Fibroblast of skin of back (primary cell): ENCODE results near the gene CAB39L.

Source experiments
- DNase-seq: peaks from one replicate; pipeline ENCODE4 v3.0.0-alpha.2; 2013

CAB39L gene

DNA sequence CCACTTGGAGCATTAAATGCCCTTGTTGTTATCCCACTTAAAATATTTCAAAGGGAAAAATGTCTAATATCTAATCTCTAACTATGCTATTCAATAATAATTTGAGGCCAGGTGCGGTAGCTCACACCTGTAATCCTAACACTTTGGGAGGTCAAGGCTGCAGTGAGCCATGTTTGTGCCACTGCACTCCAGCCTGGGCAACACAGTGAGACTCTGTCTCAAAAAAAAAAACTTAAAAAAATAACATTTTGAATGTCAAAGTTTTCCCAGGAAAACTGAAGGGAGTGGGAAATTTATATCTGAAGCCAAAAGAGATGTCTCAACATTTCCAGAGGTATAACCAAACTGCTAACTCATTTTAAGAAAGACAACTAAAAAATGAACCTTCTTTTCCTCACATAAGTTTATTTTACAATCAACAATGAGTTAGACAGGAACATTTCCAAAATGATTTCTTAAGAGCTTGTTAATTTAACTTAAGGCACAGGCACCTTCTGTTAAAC, 47.9 kb downstream of the CAB39L start:
- no peak for DNase-seq

DNA sequence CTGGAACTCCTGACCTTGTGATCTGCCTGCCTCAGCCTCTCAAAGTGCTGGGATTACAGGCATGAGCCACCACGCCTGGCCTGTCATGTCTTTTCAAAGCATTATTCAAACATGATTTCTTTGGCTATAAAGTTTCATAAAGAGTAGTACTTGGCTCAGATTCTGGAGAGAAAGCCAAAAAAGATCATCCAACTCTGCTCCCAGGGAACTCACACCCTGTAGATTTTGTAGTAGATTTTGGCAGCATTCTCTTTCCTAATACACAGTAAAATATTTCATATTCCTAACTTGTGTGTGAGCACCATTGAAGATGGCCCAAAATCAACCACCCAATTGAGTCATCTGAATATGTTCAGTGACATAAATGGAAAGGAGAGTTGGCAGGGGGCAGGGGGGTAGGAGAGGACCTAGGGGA, 48.4 kb downstream of the CAB39L start:
- DNase-seq = peak; percentile 56

DNA sequence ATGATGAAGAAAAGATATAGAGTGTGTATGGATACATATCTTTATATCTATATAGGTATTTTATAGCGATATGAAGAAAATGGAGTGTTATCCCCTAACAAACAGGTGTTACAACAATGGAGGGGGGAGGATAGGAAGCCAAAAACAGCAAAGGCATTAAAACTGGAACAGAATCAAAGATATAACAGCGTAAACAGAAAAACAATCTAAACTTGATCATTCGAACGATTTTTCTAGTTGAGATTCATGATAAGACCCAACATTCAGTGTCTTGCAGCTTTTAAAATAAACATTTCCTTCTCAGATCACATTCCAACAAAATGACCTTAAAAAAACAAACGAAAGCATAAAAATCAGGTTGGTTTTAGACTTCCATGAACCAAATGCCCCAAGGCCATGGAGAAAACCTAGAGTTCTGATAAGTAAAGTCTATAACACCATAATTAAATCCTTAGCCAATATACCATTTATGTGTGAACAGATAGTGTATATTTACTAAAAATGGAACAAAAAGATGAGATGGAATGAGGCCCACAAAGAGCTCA, 55.7 kb downstream of the CAB39L start:
- no peak for DNase-seq

DNA sequence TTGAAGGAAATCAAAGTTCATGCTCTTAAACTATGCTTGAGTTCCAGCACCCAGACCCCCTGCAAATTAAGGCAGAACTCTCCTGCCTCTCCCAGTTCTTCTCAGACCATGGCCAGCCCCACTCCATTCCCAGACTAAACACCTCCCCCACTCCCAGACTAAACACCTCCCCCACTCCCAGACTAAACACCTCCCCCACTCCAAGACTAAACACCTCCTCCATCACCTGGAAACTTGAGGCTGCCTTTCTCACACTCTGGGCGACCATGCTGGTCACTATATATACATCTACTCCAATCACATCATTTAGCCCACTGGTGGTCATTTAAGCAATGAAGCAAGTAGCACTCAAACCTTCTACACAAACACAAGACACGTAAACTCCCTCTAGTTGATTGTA, 57.2 kb downstream of the CAB39L start:
- DNase-seq = no peak

DNA sequence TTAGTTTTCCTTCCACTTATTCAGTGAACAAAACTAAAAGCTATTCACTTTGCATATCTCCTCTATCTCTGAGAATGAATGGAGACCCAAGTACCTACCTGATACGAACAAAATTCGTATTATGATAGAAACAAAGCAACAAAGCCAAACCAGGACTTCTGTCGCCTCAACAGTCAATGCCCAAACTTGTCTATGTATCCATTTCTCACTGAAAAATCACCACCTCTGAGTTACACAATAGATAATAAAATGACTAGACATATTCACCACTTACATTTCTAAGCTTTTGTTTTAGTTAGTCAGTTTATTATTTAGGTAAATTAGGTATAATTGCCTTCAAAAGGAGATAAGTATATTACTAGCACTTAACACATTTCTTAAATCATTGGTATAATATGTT, 67.7 kb downstream of the CAB39L start:
- no peak for DNase-seq

DNA sequence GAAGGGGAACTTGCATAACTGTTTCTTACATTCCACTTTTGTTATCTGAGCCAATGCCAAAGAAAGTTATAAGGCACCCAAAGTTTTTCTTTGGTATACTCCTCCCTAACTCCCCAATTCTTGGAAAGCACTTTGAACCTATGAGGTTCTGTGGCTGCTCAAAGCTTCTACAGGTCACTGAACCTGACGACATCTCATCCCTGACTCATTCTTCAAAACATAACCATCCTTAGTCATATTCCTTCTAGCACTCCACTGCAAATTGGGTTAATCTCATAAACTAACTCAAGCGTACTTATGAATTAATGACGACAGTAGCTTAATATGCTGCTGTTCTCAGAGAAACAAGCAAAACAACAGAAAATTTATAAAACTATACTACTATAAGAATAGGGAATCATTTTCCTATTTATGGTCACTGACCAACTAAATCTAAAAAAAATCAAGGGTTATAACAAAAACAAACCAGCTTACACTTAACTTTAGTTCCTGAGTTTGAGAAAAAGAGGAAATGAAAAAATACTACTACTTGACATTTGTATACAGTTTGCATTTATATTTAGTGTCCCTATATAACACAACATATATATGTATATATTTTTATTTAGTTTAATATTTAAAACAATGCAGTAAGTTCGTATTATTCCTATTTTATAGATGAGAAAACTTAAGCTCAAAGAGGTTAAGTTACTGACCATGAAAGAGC, 69.1 kb downstream of the CAB39L start:
- DNase-seq = peak; percentile 71

DNA sequence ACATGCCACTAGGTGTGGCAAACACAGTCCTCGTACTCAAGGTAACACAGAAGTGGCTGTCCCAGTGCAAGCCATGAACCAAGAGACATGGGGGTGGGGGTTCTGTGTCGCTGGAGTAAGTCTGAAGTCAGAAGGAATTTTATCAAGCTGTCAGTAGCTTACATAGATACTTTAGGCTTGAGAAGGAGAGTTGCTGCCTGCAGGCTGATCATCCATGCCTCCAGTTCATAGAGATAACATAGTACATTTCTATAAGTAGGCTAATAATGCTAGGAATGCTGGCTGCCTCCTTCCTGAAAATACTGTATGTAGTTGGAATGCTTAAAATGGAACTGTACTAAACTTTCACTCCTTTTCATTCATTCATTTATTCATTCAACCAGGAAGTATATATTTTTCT, 70.1 kb downstream of the CAB39L start:
- DNase-seq = peak; percentile 84

DNA sequence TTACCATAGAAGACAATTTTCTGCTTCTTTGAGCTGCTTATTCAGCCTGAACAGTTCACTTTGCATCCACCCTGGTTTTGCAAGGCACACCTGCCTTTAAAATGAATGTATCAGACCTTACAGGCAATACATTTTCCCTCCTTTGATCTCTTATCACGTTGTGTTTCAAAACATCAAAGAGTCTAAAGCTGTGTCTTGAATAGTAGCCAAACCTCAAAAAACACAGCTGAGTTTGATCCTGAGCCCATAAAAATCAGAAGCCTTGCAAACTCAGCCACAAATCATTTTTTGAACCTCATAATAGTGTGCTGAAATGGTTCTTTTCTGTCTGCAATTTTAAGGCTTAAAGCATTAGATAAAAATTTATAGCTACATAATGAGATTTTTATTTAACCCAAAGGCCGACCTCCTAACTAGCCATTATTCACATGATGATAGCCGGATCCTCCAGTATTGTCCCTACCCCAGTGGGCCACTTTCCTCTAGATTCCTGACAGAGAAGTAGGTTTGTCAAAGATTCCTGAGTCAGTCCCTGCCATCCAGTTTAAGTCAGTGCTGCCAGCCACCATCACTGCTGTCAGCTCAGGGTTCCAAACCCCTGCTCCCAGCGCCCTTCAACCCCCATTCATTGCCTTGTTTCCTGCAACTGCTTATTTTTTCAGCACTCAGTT, 71.8 kb downstream of the CAB39L start:
- DNase-seq = no peak

DNA sequence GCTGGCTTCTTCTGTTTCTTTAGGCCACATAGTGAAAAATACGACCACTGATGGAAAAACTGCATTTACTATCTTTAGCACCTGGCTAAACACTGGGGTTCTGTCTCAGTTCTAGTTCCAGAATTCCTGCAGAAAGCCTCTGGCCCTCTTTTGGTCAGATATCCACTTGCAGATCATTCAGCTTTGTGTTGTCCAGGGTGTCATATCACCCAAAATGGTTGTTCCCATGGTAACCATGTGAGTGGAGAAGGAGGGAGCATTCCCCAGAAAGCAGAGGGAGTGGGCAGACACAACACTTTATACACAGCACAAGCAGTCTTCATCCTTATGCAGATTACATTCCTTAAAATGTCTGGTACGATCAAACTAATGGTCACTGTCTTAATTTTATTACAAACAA, 73.5 kb downstream of the CAB39L start:
- DNase-seq = peak; percentile 27

DNA sequence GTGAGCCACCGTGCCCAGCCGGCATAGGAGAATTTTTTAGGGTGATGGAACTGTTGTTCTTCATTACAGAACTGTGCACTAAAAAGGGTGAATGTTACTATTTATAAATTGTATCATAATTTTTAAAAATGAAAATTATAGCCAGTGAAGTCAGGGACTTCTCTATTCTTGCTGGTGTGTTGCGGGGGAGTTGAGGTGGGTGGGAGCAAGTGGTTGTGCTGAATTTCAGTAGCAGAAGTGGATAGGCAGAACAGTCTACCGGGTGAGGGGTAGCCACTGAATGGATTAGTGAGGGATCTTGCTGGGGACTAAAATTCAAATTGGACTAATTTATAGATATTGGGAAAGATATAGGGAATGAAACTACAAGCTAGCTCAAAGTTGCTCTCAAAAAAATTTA, 74.0 kb downstream of the CAB39L start:
- DNase-seq = no peak

DNA sequence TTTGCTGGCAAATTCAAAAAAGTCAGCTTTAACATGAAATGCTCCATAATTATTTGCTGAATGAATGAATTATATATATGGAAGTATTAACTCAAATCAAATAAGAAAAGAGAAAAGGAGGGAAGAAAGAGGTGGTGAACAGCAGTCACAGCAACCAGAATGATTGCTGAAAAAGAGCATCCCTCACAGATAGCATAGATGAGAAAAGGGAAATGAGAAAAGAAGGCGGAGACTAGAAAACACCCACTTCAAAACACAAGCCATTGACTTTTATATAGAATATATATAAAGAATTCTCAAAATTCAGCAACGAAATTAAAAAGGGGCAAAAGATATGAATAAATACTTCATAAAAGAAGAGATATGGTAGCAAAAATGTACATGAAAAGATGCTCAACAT, 75.2 kb downstream of the CAB39L start:
- DNase-seq = no peak

DNA sequence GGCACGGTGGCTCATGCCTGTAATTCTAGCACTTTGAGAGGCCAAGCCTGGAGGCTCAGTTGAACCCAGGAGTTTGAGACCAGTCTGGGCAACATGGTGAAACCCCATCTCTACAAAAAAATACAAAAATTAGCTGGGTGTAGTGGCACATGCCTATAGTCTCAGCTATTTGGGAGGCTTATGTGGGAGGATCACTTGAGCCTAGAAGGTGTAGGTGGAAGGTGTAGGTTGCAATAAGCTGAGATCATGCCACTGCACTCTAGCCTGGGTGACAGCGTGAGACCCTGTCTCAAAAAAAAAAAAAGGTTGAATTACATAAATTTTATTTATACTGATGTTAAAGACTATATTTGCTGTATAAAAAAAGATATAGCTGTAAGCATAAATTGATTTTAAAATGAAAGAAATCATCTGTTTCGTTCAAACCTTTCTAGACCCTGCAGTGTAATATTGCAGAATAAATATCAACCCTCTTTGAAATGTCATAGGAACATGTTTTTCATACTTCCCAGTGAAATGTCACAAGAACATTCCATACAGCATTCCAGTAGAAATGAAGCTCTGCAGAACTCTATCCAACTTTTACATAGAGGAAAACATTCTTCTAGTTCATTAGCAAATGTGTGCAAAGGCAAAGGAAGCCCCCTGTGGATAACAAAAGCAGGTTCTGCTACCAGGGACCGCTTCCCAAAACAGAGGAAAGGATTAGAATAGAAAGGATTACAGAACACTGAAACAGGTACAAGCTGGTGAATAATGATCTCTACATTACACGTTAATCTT, 76.0 kb downstream of the CAB39L start:
- peak; percentile 72 for DNase-seq

DNA sequence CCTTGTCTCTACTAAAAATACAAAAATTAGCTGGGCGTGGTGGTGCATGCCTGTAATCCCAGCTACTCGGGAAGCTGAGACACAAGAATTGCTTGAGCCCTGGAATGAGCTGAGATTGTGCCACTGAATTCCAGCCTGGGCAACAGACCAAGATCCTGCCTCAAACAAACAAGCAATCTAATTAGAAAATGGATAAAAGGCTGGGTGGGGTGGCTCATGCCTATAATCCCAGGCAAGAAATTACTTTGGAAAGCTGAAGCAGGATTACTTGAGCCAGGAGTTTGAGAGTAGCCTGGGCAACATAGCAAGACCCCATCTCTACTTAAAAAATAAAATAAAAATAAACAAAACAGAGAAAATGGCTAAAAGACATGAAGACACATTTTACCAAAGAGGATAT, 77.0 kb downstream of the CAB39L start:
- peak; percentile 73 for DNase-seq

DNA sequence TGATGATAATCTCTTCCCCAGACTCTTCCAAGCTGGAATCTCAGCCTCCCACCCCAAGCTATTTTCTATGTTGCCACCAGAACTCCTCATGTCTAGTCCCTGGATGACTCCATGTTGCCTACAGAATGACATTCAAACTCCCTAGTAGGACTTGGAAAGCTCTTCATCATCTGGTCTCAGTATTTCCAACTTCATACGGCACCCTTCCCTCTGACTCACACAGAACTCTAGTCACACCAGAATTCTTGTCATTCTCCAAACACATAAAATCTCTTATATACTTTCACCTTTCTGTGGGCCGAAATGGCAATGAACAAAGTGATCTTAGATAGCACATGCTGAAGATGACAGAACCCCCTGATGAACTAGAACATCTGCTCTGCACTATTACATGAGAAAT, 86.2 kb downstream of the CAB39L start:
- DNase-seq = peak; percentile 85

DNA sequence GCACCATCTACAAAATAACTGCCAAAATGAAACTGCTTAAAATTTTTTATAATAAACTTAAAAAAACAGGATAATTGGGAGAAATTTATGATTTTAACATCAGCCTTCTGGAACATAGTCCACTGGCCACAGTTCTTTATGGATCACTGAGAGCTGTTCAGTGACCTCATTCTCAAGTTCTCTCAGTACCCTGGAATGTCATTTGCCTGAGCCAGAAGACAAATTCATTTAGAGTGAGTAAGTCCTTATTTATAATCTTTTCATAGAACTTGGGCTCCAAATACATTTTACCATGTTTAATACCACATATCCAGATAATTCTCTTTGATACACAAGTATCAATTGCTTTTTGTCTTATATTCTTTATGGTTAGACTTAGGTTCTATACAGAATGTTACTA, 87.6 kb downstream of the CAB39L start:
- DNase-seq = peak; percentile 96

DNA sequence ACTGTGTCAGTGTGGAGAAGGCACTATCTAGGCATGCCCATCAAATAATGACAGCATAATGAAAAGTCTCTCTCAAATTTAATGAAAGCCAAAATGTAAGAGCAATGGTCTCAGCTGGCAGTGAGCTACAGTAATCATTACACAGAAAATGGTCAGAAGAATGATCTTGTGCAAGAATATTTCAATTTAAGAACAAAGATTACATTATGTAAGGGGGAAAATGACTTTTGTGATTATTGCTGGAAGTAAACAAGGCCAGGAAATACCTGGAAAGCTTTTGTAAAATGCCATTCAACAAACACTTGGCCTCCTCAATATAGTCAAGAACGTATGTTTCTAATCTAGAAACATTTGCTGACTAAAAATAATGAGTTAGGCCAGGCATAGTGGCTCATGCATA, 89.1 kb downstream of the CAB39L start:
- DNase-seq = no peak

DNA sequence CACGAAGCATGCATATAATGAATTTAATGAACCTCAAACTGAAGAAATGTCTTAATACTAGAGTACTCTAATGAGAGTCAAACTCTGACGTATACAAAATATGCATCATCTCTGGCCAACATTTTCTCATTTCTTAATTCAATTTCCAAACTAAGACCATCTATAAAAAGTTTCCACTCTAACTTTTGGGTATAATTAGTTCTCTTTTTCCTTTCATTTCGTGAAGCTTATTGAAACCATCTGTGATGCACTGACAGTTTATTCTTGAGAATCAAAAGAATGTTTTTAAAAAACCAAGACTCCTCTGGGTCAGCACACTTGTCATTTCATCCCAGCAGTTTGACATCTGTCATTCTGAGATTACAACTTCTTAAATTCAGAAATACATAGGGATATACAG, 90.0 kb downstream of the CAB39L start:
- DNase-seq = peak; percentile 22

DNA sequence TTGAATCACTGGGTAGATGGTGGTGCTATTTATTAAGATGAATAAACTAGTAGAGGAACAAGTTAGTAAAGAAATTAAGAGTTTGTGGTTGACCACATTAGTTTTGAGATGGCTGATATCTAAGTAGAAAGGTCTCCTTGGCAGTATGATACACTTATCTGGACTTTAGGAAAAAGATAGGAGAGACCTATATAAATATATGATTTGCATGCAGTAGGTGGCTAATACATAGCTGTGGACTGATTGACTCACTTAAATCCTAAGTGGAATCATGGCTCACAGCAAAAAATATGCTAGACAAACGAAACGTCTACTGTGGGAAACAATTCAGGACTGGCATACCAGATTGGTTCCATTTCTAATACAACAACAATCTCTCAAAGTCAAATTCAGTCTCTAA, 92.0 kb downstream of the CAB39L start:
- peak; percentile 91 for DNase-seq

DNA sequence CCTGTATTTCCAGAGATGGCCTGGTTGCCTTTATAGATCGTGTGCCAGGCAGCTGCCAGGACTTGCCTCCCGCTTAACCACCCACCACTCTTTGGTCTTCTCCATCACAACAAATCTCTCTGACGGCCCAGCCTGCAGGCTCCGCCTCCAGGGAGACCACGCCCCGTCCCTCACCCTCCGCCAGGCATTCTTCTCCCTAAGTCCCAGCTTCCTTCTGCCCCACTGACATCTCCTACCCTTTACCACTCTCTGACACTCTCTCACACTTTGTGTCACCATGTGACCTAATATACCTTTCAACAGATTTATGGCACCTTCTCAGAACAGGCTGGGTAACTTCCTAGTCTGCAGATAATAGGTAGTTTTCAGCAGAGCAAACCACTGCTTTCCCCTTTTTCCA, 95.1 kb downstream of the CAB39L start:
- DNase-seq = no peak

DNA sequence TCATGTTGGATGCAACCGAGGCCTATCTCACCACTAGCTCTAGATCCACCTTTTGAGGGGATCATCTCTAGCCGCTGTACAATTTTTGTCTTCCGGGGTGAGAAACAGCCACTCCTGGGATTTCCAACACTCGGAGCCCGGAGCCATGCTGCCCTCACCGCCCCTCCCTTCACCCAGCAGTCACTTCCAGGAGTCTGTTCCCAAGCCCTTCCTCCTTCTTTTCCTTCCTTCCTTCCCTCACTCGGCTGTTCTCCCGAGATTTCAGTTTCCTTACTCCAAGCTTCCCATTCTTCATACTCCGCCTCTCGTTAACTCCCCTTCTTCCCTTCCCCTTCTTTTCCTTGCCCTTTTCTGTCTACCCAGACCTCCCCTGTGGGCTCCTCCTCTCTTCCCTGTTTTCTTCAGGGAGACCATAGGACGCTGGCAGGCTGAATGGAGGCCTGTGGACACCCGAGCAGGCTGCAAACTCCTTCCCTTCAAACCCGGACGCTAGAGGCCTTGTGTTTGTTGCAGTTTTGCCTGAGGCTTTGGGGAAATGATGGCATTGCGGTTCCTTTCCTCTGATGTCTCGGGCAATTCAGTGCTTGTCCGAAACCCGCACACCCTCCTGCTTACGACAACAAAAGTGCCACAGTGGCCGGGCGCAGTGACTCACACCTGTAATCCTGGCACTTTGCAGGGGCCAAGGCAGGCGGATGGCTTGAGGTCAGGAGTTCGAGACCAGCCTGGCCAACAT, 96.0 kb downstream of the CAB39L start:
- DNase-seq = no peak

DNA sequence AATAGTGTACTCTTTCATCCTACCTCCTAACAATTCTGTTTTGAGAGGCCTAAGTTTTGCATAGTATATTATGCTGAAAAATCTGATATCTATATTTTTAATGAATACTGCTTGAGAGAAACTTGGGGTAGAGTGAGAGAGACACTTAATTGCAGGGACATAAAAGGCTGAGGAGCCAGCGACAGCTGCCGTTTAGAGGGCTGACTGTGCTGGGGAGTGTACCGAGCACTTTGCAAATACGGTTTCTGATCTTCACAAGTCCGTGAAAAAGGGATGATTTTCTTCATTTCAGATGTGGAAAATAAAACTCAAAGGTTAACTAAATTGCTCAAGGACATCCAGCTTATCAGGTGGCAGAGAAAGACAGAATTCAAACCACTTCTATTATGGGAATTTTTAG, 97.4 kb downstream of the CAB39L start:
- DNase-seq = no peak

DNA sequence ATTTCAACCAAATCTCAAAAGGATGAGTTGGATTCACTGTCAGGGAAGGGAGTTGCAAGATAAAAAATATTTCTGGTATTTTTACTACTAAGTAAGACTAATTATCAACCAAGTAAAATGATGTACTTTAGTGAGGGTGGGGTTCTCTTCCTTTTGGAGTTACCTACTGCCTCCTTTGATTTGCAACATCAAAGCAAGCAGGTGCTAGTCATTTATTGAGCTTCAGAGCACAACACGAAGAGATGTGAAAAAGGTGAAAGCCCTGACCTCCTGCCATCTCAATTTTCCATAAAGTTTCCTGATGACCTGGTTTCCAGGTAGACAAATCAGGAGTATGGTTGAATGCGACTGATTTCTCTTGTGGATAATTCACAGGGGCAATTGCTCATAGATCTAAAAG, 100.1 kb downstream of the CAB39L start:
- DNase-seq = no peak

DNA sequence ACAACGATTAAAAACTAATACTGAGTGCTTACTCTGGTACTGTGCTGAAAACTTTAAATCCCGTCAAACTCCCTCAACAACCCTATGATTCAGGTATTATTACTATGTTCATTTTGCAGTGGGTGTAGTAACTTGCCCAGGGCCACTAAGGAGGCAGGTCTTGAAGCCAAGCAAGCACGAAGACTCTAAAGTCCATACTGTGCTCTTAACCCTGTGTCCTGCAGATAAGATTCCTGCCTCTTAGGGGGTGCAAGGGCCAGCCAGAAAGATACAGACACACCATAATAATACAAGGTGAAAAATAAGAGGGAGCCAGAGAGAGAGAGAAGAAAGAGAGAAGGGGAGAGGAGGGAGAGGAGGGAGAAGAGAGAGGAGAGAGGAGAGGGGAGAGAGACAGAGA, 100.6 kb downstream of the CAB39L start:
- no peak for DNase-seq
